Upper lobe of right lung (tissue), 1 donor: Measurements from ENCODE around the gene SLC9A6. TPM values are rescaled to one million over a fixed set of nuclear protein-coding genes. Genes with fewer than 3 reads are reported as not detected.

Source experiments
- ATAC-seq: fragments of 200-7000 bp; cut with Tn5 transposase; one replicate; pipeline ENCODE4 v1.9.1; 2020; ENCODE audit warnings: mild to moderate bottlenecking, moderate library complexity
- DNase-seq: peaks from one replicate; pipeline ENCODE4 v3.0.0-alpha.2; 2020
- H3K27ac ChIP-seq: fragments of 200-600 bp; one replicate; pipeline ENCODE4 v1.8.0; 2022
- H3K27me3 ChIP-seq: fragments of 200-600 bp; one replicate; pipeline ENCODE4 v1.8.0; 2022; ENCODE audit warnings: mild to moderate bottlenecking
- H3K36me3 ChIP-seq: fragments of 200-600 bp; one replicate; pipeline ENCODE4 v1.8.0; 2022
- H3K4me1 ChIP-seq: fragments of 200-600 bp; one replicate; pipeline ENCODE4 v1.8.0; 2022
- H3K4me3 ChIP-seq: fragments of 200-600 bp; one replicate; pipeline ENCODE4 v1.8.0; 2022; ENCODE audit warnings: mild to moderate bottlenecking
- H3K9me3 ChIP-seq: fragments of 200-600 bp; one replicate; pipeline ENCODE4 v1.8.0; 2022
- CTCF ChIP-seq: fragments of 200-600 bp; IDR thresholded peaks from one replicate; pipeline ENCODE4 v1.8.0; 2022; ENCODE audit warnings: antibody characterized with exemption
- intact Hi-C: fragments of 100-400 bp; cut with DNase I; formaldehyde crosslinking; loops from one replicate; pipeline ENCODE4 v1.11.0; 2022
- total RNA-seq: library from RNA; stranded (reverse); fragmentation: NEBNext Ultra II Directional; extraction: Animal tissue kit (Norgen Biotek cat#: 25700); gene quantifications from one replicate; pipeline ENCODE4 v1.2.1, GENCODE V29; 2021
- donor health status: DM: no; HTN: yes; CAD: no; lungs with severe emphysema.

The SLC9A6 gene
- total RNA-seq, 1 donor from 2014 or later, result 13.2 TPM

GRCh38 chrX:136030303-136031191 lies 45.3 kb downstream of the SLC9A6 start:
- Histone ChIP-seq H3K4me3 (no peak overlapping the region), H3K36me3 (no peaks in the 10 kb centered on the region), H3K27ac (peak overlapping the region; percentile 55), H3K4me1 (no peaks in the 10 kb centered on the region), H3K27me3 (no peaks in the 10 kb centered on the region), H3K9me3 (no peaks in the 10 kb centered on the region)
- no peak for ATAC-seq
- DNase-seq, result no peak
- intact Hi-C loops, result loop anchor here (10.0 kb wide), 1 partner anchor 124 kb away; no protein-coding TSS in a partner anchor
- TF ChIP-seq CTCF, result no peak

DNA sequence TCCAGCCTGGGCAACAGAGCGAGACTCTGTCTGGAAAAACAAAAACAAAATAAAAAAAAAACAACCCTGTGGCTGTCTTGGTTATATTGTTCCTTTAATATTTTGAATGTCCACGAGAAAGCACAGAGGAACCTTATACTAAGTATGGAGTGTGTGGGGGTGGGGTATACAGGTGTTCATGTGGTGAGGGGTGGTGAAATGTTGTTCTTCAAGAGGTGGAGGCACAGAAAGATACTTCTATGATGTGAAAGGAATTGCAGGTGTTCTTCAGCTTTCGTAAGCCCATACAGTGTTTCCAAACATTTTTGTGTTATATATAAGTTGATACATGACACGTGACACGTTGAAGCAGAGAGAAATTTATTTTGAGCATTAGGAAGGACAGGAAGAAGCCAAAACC lies 46.4 kb downstream of the SLC9A6 start:
- H3K4me3 ChIP-seq, result no peak overlapping the region
- no peak for TF ChIP-seq CTCF
- H3K36me3 ChIP-seq, result no peaks in the 10 kb centered on the region
- DNase-seq, result no peak
- intact Hi-C loops, result loop anchor here (10.0 kb wide), 1 partner anchor 123 kb away; no protein-coding TSS in a partner anchor
- no peaks in the 10 kb centered on the region for H3K9me3 ChIP-seq
- H3K4me1 ChIP-seq, result no peaks in the 10 kb centered on the region
- H3K27ac ChIP-seq, result no peak overlapping the region
- H3K27me3 ChIP-seq, result no peaks in the 10 kb centered on the region
- no peak for ATAC-seq

DNA sequence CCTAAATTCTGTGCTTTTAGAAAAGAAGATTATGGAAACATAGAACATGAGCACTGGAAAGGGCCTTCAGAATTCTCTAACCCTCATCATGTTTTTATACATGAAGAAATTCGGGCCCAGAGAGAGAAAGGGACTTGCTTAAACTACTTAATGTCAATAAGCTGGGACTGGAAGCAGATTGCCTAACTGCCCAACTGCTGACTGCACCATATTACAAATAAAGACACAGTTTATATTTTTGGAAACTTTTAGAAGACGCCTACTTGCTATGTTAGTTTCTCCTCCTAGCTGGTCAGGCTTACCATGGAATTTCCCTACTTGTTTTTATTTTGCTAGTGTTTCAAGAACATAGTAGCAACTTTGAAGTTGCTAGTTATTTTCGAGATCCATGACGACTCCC lies 47.1 kb downstream of the SLC9A6 start:
- Histone ChIP-seq H3K4me3 (no peak overlapping the region), H3K27me3 (no peaks in the 10 kb centered on the region), H3K27ac (peak overlapping the region; percentile 17), H3K4me1 (no peaks in the 10 kb centered on the region), H3K36me3 (no peaks in the 10 kb centered on the region), H3K9me3 (no peaks in the 10 kb centered on the region)
- no peak for ATAC-seq
- no peak for TF ChIP-seq CTCF
- no peak for DNase-seq
- intact Hi-C loops, result loop anchor here (10.0 kb wide), 1 partner anchor 122 kb away; no protein-coding TSS in a partner anchor

GRCh38 chrX:136034668-136035067 lies 49.4 kb downstream of the SLC9A6 start:
- H3K4me1 ChIP-seq, result no peaks in the 10 kb centered on the region
- no peak for TF ChIP-seq CTCF
- H3K27ac ChIP-seq, result no peak overlapping the region
- H3K27me3 ChIP-seq, result no peaks in the 10 kb centered on the region
- ATAC-seq (no peak), DNase-seq (no peak)
- H3K9me3 ChIP-seq, result no peaks in the 10 kb centered on the region
- intact Hi-C loops, result loop anchor here (10.0 kb wide), 1 partner anchor 120 kb away; no protein-coding TSS in a partner anchor
- H3K36me3 ChIP-seq, result no peaks in the 10 kb centered on the region
- H3K4me3 ChIP-seq, result no peak overlapping the region

GRCh38 chrX:136035663-136036062 lies 50.4 kb downstream of the SLC9A6 start:
- Histone ChIP-seq H3K4me1 (no peaks in the 10 kb centered on the region), H3K4me3 (no peak overlapping the region), H3K36me3 (no peaks in the 10 kb centered on the region), H3K27ac (no peak overlapping the region), H3K9me3 (no peaks in the 10 kb centered on the region), H3K27me3 (no peaks in the 10 kb centered on the region)
- intact Hi-C loops, result loop anchor here (10.0 kb wide), 1 partner anchor 119 kb away; no protein-coding TSS in a partner anchor
- DNase-seq, result no peak
- TF ChIP-seq CTCF, result no peak
- ATAC-seq, result no peak
